AG10803 (cell line): Measurements from ENCODE around the gene COX14.
"Not testable (repeated sequence)": the region's sequence is repeated elsewhere in the genome, so short reads cannot be mapped to it uniquely, and the experiment has no call there.

Experiments
- DNase-seq: peaks from one replicate; pipeline ENCODE4 v3.0.0; 2010; ENCODE audit warnings: low read depth
- H3K4me3 ChIP-seq: 2 replicates; pipeline ENCODE4 v1.5.1; 2011; ENCODE audit warnings: mild to moderate bottlenecking, low read length, control low read depth
- CTCF ChIP-seq: conservative IDR thresholded peaks from 2 replicates; pipeline ENCODE4 v1.5.1; 2011; ENCODE audit warnings: mild to moderate bottlenecking, low read length, control low read depth, inconsistent platforms

Gene COX14

DNA sequence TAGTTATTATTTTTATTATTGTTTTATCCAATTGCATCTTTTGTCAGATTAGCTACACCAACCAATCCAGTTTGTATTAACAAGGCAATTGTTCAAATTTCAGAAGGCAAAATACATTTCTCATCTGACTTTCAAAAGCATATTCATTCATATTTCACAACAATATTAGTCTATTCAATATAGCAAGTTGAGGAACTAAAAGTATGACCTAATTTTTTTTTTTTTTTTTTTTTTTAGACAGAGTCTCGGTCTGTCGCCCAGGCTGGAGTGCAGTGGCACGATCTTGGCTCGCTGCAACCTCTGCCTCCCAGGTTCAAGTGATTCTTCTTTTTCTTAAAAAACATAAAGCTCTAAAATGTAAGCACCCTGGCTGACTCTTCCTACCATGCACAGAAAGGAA is 17.3 kb downstream of the COX14 start:
- no peak for DNase-seq
- H3K4me3 ChIP-seq, result no peak overlapping the region
- no peak for TF ChIP-seq CTCF

DNA sequence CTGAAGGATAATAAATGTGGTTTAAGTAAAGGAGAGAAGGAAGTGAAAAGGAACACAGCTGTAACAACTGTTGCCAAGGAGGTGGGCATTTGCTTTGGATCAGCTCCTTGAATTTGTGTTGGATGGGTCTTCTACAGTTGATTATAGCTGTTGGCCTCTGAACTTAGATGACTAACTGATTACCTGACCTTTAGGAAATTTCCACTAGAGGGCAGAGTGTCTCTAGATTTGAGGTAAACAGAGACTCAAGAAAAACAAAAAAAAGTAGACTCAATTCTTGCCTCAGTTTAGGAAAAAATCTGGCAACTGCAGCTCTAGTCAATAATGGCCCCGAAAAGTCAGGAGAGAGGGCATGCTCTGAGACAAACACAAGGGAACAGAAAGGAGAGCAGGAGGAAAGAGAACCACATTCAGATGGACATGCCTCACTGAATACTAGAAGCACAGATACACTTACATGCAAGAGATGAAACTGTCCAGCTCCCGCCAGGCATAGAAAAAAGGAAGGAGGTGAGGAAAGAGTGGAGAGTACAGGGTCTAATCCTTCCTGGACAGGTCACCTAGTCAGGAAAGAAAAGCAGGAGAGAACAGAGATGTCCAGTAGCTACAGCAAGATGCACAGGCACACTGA is 20.6 kb downstream of the COX14 start:
- no peak overlapping the region for H3K4me3 ChIP-seq
- peak; percentile 76 for TF ChIP-seq CTCF
- peak; percentile 69 for DNase-seq

DNA sequence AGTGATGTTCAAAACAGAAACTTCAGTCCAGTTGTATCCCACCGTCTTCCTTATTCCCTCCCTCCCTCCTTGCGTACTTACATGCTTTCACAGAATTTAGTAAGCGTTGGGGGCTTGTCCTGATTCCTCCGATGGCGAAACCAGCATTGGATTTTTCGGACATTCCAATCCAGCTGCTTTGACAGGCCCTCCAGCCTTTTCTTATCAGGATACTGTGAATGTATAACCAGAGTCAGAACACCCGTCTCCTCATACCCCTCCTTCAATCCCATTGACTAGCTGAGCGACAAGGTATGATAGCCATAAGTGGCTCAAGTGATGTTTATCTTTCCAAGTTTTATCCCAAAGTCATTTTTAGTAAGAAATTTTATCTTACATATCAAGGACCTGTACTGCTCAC is 31.0 kb downstream of the COX14 start:
- no peak for DNase-seq
- no peak for TF ChIP-seq CTCF
- no peak overlapping the region for H3K4me3 ChIP-seq

- no peak for TF ChIP-seq CTCF
- no peak overlapping the region for H3K4me3 ChIP-seq
- no peak for DNase-seq
Observed at GRCh38 chr12:50145439-50145838, 33.4 kb downstream of the COX14 start.

- no peak for DNase-seq
- no peak for TF ChIP-seq CTCF
- H3K4me3 ChIP-seq, result no peak overlapping the region
Observed at GRCh38 chr12:50147281-50147680, 35.2 kb downstream of the COX14 start.

DNA sequence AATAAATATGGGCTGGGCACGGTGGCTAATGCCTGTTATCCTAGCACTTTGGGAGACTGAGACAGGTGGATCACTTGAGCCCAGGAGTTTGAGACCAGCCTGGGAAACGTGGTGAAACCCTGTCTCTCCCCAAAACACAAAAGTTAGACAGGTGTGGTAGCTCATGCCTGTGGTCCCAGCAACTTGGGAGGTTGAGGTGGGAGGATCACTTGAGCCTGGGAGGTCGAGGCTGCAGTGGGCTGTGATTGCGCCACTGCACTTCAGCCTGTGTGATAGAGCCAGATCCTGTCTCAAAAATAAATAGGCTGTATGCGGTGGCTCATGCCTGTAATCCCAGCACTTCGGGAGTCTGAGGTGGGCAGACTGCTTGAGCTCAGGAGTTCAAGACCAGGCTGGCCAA is 36.0 kb downstream of the COX14 start:
- H3K4me3 ChIP-seq, DNase-seq: not testable (repeated sequence)

GRCh38 chr12:50149311-50149710 is 37.3 kb downstream of the COX14 start:
- DNase-seq, result no peak
- no peak for TF ChIP-seq CTCF
- H3K4me3 ChIP-seq, result no peak overlapping the region
